GM21423 (cell line): ENCODE measurements around the gene TMEM184A.

Experiments used
- ATAC-seq: cut with Tn5 transposase; IDR thresholded peaks from one replicate; pipeline ENCODE4 v1.9.1; 2021; ENCODE audit warnings: mild to moderate bottlenecking, moderate library complexity; ENCODE audit not compliant: unreplicated experiment

Gene TMEM184A

DNA sequence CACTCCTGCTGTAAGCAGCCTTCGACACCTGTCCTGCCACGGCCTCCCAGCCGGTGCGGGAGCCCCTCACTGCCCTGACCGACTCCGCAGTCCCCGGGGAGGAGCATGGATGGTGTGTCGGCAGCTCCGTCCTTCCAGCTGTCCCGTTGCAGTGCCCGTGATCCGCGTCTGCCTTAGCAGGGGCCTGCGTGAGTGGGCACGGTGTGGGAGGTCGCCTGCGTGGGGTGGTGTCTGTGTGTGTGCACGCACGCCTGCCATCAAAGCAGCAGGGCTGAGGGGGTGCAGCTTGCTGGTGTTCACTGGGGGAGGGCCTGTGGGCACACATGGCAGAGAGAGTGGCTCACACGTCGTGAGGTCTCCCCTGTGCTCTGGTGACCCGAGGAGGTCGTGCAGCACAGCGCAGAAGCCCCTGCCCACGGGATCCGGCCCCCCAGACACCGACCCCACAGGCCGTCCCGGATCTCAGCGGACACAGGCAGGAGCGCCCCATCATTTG lies 15.2 kb downstream of the TMEM184A start:
- ATAC-seq: no peak

GRCh38 chr7:1539882-1540775 lies 15.9 kb downstream of the TMEM184A start:
- ATAC-seq: no peak

DNA sequence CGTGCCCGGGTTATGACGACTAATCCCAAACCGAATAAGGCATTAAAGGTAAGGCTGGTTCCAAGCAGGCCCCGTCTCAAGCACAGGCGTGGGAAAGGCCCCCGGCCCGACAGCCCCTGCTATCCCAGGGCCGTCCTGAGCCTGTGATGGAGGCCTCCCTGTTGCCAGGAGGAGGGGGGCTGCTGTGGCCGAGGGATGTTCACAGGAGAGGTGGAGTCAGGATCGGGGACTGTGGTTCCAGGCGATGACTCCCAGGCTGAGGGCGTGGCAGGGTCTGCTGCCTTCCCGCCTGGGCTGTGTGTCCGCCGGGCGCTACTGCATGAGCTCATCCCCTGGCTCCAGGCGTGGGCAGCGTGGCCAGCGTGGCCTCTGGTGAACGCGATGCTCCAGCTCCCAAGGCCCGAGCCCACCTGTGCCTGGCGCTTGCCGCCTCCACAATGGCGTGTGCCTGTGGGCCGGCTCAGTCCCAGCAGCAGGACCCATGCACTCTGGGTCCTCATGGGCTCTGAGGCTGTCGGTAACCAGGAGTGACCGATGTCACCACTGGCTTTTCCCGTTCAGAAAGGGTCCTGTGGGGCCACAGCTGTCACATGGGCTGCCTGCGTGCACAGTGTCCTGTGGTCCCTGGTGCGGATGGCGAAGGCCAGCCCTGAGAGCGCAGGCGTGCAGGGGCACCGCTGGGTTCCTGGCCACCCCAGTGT lies 16.7 kb downstream of the TMEM184A start:
- no peak for ATAC-seq

DNA sequence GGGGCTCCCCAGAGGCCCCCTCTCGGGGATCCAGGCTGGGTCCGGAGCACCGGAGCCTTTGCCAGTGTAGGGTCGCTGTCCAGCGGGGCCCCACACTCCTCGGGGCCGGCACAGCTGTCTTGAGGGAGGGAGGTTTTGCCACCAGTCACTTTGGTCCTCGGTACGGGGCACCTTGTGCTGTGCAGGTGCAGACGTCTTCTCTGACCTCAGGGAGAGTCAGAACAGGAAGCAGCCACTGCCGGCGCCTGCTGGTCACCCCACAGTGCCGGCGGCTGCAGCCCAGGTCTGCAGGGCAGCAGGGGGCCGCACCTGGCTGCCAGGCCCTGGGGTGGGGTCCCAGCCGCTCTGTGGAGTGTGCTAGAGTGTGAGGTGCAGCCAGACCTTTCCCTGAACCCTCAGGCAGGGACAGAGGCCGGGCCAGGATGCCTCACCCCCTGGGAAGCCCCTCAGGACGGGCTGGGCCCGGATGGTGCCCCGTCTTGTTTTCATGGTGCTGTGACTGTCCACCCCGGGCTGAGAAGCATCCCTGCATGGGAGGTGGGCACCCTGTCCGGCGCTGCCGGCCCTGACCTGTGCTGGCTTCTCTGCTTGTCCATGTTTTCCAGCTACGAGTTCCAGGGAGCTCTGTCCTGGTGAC lies 17.3 kb downstream of the TMEM184A start:
- no peak for ATAC-seq

- ATAC-seq: no peak
Measured at GRCh38 chr7:1537535-1538412, 18.2 kb downstream of the TMEM184A start.

GRCh38 chr7:1536743-1537534 lies 19.1 kb downstream of the TMEM184A start:
- no peak for ATAC-seq

DNA sequence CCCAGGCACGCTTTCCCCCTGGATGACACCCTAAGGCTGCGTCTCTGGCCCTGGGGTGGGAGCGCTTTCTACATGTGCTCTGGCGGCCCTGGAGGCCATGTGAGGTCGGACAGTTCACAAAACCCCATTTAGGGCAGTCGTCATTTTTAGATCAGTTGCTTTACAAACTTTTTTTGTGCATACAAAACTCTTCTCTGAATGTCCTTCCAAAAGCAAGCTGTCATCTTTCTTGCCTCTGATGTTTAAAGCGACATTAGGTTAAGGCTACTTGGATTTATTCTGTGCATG lies 19.6 kb downstream of the TMEM184A start:
- no peak for ATAC-seq

- ATAC-seq: no peak
Measured at GRCh38 chr7:1535701-1536454, 20.1 kb downstream of the TMEM184A start.

GRCh38 chr7:1535100-1535458 lies 20.9 kb downstream of the TMEM184A start:
- no peak for ATAC-seq

GRCh38 chr7:1534330-1535099 lies 21.5 kb downstream of the TMEM184A start:
- ATAC-seq: no peak

DNA sequence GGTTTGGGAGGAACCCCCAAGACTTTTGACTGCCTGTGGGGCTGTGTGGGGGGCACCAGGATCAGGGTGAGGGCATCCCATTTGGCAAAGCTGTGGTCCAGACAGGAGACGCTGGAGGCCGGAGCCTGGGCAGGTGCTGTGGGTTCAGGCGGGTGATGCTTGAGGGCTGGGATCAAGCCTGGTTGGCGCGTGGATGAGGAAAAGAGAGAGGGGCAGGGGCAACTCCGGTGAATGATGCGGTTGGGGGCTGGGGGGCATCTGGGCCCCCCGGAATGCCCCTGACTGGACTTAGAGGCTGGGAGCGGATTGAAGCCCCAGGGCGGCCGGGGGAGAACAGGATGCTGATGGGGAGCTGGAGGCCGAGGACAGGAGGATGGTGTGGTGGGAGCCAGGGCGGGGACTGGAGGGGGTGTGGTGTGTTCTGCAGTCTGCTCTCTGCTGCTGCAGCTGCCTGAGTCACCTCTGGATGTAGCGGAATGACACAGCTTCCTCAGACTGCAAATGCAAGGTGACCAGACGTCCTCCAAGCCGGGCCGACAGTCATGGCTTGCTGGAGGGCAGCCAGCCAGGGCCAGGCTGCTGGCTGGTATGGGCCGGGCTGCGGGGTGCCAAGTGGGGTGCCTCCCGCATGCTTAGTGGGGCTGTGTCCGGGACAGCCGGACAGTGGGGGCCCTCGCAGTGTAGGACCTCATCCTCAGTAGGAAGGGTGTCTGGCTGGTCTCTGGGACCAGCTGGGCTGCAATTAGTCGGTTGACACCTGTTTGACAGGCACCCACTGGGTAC lies 22.3 kb downstream of the TMEM184A start:
- no peak for ATAC-seq

GRCh38 chr7:1533255-1533546 lies 22.8 kb downstream of the TMEM184A start:
- no peak for ATAC-seq

- peak; percentile 31 for ATAC-seq
Measured at GRCh38 chr7:1532456-1533254, 23.4 kb downstream of the TMEM184A start.

DNA sequence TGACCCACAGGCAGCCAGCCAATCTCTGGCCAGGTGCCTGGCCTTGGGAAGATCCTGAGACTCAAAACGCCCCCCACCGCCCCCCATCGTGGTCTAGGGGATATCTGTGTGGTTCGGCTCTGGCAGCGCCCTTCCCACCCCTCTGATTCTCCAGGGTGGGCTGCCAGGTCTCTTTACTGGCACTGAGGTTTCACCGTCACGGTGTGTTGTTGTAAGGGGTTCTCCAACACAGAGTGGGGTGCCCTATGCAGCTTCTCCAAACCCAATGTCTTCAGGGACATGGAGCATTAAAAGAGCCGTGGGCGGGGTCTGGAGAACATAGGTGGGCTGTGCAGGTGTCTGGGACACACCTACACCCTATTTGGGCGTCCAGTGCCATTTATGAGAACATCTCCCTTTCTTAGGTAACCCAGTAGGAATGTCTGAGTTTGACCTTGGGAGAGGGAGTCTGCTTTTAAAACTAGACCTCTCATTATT lies 24.0 kb downstream of the TMEM184A start:
- ATAC-seq: no peak

- peak; percentile 10 for ATAC-seq
Measured at GRCh38 chr7:1531263-1531978, 24.6 kb downstream of the TMEM184A start.

GRCh38 chr7:1530946-1531262 lies 25.1 kb downstream of the TMEM184A start:
- ATAC-seq: peak; percentile 30
